ENCODE results near the gene SLC25A23.
"Not testable (repeated sequence)": the region's sequence is repeated elsewhere in the genome, so short reads cannot be mapped to it uniquely, and the experiment has no call there.

The SLC25A23 gene

DNA sequence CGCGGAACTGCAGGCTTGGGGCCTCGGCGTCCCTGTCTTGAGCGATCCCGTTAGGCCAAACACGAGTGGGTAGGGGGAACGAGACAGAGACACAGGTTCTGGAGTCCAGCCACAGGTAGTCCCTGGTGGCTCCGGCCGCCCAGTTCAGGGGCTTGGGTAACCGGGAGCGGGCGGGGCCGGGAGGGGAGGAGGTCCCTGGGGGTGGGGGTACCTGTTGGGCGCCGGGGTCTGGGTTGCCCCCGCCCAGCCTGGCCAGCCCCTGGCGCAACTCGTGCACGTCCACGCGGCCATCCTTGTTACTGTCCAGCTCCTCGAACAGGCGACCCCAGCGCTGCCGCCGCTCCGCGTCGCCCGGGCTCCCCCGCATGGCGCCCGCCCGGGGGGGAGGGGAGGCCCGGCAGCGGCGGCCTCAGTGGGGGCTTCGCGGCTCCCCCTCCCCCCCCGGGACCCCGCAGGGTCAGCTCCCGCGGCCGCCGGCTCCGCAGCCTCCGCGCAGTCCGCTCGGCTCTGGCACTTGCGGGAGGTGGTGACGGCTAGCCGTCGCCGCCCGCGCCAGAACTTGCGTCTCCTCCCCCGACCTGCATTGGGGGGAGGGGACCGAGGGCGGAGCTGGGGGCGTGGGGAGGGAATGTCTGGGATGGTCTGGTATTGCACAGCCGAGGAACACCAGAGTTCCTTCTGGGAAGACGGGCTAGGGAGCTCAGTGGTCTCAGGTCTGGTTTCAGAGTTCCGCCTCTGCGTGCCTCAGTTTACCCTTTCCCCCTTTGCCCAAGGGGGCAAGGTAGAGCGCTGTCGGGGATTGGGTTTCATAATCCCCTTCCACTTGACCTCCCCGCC, at the start of gene SLC25A23:
Gene SLC25A23, minus strand, starts transcription at position 531 of the 837 bp plus-strand sequence. Its CDS starts 164 bp downstream, at position 367.
- DNase-seq: peak; percentile 80

DNA sequence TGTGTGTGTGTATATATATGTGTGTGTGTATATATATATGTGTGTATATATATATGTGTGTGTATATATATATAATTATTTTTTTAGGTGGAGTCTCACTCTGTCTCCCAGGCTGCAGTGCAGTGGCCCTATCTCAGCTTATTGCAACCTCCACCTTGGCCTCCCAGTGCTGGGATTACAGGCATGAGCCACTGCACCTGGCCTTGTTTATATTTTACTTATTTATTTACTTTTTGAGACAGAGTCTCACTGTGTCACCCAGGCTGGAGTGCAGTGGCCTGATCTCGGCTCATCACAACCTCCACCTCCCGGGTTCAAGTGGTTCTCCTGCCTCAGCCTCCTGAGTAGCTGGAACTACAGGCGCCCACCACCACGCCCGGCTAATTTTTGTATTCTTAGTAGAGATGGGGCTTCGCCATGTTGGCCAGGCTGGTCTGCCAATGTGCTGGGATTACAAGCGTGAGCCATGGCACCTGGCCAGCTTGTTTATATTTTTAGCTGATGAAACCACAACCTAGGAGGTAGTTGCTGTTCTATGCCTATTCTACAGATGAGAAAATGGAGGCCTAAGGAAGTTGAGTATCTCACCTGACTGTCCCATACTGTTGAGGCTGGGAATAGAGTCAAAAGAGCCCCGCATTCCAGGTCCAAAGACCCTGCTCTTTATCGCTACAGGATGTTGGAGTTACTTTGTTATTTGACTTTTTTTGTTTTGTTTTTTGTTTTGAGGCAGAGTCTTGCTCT, 48.6 kb upstream of the SLC25A23 start:
- DNase-seq: not testable (repeated sequence)

DNA sequence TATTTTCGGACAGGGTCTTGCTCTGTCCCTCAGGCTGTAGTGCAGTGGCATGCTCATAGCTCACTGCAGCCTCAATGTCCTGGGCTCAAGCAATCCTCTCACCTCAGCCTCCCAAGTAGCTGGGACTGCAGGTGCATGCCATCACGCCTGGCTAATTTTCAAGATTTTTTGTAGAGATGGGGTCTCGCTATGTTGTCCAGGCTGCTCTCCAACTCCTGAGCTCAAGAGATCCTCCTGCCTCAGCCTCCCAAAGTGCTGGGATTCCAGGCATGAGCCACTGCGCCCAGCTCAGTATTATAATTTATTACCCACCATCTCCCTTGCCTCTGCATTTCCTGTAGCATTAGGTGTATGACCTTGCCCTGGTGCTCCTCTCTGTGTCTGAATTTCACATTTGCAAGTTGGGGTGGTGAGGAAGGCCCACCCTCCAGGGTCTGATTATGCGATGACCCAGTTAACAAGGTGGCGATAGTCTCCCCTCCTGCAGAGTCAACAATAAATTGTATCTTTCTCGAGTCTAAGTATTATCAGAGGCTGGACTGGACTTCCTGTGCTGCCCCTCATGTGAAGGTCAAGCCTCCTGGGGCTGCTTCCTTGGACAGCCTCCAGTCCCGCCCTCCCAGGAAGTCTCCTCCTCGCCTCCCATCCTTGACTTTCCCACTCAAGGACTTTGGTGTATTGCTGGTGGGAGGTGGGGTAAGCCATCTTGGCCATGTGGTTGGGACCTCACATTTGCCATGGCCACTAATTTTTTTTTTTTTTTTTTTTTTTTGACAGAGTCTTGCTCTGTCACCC, 44.0 kb upstream of the SLC25A23 start:
- no peak for DNase-seq

DNA sequence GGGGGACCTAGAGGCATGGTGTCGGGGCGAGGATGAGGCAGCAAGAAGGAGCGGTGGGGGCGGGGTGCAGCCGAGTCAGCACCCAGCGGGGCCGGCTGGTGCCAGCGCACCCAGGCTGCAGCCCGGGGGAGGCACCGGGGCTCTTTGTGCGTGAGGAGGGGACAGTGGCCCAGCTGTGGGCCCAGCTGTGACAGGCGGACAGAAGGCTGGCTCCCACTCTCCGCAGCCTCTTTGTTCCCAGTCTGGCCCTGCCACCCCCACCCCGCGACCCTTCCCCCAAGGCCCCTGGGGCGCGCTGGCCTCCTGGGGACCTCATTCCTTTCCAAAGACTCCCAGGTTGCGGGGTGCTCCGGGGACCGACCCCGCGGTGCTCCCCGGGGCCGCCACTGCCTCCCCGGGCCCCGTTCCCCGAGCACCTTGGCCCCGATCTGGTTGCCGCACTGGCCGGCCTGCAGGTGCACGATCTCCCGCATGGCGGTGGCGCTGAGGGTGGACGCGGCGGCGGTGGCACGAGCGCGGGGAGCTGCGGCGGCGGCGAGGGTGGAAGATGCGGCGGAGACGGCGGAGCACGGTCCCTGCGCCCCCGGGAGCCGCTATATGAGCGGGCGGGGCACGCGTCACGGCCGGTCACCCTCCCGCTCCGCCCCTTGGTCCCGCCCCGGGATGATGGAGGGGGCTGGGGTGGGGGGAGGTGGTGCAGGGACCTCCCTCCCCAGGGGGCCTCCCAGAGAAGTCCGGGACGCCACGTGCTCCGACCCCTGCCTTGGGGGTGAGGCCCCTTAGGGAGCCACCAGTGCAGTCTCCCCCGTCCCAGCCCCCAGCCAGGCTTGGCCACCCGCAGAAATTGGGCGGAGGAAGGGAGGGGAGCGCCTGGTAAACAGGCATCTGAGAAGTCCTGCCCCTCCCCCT, 42.4 kb upstream of the SLC25A23 start, which contains the start of gene TUBB4A:
Gene TUBB4A, minus strand, starts transcription at position 570 of the 909 bp plus-strand sequence. Its CDS starts 97 bp downstream, at position 473.
- DNase-seq: peak; percentile 33

DNA sequence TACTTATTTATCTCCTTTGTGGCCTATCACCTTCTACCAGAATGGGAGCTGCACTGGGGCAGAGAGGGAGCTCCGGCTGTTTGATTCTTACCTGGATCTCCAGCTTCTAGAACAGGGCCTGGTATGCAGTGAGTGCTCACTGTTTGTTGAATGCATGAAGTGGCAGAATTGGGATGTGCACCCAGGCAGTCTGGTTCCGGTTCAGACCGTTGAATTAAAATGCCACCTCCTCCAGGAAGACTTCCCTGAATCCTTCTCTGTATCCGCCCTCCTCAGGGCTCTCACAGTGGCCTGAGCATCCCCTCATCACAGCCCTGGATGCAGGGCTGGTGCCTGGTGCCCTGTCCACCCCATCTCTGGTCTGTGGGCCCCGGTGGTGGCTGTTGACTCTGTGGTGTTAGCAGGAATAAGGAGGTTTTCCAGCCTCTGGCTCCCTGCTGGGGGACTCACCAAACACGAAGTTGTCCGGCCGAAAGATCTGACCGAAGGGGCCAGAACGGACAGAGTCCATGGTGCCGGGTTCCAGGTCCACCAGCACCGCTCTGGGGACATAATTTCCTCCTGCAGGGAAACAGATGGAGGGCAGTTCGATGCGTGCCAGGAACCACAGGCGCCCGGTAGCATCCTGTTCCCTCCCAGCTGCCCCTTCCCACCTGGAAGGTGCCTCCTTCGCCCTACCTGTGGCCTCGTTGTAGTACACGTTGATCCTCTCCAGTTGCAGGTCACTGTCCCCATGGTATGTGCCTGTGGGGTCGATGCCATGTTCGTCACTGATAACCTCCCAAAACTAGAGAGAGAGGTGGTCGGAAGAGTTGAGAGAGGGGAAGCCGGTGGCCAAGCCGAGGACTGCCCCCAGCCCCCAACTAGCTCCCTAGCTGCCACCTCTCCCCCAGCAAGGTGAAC, 41.5 kb upstream of the SLC25A23 start:
- no peak for DNase-seq

DNA sequence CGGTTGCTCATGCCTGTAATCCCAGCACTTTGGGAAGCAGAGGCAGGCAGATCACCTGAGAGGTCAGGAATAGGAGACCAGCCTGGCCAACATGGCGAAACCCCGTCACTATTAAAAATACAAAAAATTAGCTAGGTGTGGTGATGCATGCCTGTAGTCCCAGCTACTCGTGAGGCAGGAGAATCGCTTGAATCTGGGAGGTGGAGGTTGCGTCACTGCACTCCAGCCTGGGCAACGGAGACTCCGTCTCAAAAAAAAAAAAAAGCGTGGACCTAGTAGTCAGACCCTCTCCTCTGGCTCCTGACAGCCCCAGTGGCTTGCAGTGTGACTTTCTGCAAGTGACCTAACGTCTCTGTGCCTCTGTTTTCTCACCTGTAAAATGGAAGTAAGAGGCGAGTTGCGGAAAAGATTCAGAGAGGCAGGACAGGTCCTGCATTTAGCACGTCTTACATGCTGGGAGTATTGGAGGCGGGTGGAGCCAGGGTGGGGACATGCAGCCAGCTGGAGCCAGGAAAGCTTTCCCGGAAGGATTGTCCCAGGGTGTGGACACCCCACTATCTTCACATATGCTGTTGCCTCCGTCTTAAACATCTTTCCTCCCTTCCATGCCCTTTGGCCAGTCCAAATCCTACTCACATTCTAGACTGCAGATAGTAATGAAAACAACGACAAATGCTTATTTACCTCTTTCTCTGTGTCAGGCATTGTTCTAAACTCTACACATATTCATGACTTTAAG, 39.6 kb upstream of the SLC25A23 start:
- DNase-seq: no peak

DNA sequence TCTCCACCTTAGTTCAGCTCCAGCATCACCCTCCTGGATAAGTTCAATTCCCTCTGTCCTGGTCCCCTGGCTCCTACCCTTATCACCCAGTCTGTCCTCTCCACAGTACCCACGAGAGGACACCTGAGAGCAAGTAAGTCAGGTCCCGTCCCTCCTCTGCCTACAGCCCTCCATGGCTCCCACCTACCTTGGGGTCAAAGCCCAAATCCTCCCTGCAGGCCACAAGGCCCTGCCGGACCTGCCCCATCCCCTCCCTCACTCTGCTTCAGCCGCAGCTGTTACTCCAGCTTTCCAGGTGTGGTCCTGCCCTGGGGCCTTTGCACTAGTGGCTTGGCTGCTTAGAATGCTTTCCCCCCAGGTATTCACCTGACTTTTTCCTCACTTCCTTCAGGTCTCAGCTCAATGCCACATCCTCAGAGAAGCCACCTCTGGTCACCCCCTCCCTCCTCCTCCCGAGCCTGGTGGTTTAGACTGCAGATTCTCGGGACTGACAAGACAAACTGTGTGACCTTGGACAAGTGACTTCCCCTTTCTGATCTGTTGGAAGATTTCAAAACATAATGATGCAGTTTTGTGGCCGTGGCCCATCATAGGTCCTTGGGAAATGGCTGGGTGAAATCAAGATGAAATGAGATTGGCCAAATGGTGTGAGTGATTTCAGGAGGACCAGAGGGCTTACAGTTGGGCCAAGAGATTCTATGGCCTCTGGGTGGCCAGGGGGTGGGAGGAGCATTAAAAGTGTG, 38.9 kb upstream of the SLC25A23 start:
- no peak for DNase-seq

DNA sequence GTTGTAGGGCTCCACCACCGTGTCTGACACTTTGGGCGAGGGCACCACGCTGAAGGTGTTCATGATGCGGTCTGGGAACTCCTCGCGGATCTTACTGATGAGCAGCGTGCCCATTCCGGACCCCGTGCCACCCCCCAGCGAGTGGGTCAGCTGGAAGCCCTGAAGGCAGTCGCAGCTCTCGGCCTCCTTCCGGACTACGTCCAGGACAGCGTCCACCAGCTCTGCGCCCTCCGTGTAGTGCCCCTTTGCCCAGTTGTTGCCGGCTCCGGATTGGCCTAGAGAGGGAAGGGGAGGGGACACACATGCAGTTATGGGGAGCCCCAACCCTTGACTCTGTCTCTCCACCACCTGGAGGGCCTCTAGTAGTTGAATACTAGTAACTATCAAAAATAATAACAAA, 36.4 kb upstream of the SLC25A23 start:
- DNase-seq: no peak

DNA sequence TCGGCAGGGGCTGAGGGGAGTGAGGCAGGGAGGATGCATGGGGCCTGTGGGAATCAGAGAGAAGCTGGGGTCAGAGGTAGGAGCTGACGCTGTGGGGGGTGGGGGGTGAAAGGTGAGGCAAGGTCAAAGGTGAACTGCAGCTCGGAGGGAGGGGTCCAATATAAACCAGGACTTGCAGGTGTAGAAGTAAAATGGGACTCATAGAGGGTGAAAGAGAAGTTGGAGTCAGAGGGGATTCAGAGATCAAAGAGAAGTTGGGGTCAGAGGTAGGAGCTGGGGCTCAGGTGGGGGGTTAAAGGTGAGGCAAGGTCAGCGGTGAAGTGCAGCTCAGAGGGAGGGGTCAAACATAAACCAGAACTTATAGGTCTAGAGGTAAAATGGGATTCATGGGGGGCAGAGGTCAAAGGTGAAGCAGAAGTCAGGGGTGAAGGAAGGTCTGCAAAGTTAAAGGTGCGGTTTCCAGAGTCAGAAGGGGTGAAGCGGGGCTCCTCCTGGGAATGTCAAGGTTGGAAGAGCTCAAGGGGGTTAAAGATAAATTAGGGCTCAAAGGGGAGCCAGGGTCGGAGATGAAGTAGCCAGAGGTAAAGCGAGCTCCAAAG, 34.9 kb upstream of the SLC25A23 start:
- DNase-seq: no peak

DNA sequence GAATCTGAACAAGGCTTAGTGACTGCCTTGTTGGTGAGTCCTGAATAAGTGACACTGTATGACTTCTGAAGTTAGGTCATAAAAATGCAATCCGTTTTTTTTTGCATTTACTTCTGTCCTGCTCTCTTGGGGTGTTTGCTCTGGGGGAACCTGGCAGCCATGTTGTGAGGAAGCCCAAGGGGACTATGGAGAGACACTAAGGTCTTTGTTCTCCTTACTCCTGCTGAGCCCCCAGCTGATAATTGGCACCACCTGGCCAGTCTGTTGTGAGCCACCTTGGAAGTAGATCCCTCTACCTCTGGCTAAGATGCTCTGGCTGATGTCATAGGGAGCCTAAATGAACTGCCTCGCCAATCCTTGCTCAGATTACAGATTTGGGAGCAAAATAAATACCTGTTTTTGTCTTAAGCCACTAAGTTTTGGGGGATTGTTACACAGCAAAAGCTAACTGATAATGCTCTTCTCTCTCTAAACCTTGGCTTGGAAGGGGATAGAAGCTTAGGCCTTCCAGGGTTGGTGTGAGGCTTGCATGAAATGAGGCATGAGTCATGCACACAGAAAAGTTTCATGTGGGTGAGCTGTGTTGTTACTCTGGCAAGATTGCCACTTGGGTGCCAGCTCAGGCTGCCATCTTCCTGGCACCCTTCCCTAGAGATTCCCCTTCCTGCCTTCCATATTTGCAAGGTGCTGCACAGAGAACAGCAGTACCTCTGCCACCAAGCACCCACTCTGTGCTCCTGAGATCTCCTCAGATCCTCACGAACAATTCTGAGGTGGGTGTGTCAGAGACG, 32.4 kb upstream of the SLC25A23 start:
- no peak for DNase-seq

DNA sequence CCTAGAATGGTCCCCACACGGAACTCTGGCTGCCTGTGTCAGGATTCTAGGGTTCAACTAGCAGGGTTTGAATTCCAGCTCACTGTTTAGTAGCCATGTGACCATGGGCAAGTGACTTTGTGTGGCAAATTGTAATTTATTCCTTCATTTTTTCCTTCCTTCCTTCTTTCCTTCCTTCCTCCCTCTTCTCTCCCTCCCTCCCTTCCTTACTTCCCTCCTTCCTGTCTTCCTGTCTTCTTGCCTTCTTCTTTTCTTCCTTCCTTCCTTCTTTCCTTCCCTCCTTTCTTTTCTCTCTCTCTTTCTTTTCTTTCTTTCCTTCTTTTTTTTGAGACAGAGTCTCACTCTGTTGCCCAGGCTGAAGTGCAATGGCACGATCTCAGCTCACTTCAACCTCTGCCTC, 30.5 kb upstream of the SLC25A23 start:
- no peak for DNase-seq

DNA sequence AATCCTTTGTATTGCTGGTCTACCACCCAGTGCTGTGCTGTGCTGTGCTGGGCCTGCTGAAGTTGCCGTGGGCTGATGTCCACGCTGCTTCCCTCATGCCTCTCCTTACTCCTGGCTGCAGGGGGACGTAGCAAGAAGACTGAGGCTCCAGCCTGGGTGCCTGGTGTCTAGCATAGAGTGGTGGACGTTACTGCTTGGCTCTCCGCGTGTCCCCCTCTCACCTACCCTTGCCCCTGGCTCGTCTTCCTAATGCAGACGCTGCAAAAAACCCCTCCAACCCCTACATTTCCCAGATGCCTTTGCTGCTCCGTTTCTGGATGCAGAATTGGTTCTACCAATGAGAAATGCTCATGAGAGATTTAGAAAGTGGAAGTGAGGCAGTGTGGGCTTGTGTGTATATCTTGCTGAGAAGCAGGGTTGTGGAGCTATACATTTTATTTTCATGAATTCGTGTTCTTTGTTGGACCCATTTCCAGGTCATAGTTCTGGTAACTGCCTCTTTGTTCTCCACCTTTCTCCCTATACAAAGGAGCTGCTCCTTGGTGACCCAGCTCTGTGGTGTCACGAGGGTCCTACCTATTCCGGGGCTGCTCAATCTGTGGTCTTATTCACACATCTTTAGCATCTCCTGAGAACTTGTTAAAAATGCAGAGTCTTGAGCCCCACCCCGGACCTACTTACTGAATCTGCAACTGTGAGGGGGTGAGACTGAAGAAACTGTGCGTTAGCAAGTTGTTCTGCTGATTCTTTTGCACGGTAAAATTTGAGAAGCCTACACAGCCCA, 29.9 kb upstream of the SLC25A23 start:
- peak; percentile 70 for DNase-seq

DNA sequence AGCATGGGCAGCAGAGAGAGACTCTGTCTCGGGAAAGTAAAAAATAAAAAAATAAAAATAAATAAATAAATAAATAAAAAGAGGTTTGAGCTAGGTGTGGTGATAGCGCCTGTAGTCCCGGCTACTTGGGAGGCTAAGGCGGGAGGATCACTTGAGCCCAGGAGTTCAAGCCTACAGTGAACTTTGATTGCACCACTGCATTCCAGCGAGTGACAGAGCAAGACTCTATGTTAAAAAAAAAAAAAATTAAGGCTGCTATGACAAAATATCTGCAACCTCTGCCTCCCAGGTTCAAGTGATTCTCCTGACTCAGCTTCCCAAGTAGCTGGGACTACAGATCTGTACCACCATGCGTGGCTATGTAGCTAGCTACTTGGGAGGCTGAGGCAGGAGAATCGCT, 25.2 kb upstream of the SLC25A23 start:
- no peak for DNase-seq

DNA sequence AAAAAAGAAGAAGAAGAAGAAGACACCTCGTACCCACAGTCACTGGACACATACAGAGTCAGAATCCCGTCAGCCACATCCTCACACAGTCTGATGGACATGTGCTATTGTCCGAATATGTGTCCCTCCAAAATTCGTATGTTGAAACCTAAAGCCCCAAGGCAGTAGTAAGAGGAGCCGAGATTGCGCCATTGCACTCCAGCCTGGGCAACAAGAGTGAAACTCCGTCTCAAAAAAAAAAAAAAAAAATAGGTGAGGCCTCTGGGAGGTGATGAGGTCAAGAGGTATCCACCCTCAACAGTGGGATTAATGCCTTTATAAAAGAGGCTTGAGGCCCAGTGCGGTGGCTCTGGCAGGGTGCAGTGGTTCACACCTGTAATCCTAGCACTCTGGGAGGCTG, 24.6 kb upstream of the SLC25A23 start:
- no peak for DNase-seq

DNA sequence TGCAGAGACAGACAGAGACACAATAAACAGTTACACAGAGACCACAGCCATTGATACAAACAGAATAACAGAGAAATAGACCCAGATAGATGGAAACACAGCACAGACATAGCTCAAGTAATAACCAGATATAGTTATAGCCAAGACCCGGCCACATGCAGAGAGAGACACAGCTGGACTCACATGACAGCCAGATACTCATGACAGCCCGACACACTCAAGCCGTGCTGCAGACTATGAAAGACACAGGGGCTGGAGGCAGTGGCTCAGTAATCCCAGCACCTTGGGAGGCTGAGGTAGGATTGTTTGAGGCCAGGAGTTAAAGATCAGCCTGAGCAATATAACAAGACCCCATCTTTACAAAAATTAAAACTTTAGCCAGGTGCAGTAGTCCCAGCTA, 23.6 kb upstream of the SLC25A23 start:
- no peak for DNase-seq

DNA sequence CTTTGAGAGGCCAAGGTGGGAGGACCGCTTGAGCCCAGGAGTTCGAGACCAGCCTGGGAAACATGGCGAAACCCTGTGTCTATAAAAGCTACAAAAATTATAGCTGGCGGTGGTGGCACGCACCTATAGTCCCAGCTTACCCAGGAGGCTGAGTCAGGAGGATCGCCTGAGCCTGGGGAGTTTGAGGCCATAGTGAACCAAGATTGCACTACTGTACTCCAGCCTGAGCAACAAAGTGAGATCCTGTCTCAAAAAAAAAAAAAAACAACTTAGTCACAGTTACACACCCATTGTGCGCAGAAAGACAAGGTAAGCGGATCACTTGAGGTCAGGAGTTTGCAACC, 22.7 kb upstream of the SLC25A23 start:
- DNase-seq: no peak

DNA sequence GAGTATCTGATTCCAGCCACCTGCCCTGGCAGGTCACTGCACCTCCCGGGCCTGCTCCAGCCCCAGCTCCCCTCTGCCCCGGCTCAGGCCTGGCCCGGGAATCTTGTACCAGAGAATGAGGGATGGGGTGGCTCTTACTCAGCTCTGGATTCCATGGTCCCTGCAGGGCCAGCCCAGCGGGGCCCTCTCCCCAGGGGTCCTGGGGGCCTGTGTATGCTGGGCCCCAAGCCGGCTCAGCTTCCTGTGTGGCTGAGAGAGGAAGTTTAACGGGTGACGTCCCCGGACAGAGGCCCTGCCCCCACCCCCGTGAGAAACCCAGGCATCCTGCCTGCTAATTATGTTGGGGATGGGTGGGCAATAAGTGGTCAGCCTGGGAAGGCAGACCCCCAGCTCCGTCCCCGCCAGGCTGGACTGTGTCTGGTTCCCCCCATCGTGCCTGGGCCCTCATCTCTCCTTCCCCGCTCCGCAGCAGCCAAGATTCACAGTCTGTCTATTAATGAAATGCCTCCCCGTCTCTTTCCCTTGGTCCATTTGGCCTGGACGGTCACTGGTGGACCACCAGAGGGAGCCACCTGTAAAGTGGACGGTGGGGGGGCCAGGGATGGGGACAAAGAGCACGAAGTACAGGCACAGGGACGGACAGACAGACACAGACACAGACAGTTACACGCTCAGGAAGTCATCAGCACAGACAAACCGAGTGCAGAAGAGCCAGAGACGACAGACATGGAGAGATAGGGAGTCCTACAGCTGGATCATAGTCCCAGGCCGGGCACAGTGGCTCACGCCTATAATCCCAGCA, 22.1 kb upstream of the SLC25A23 start, which contains the start of gene DENND1C:
Gene DENND1C, minus strand, starts transcription at position 247 of the 802 bp plus-strand sequence. Its CDS starts 92 bp downstream, at position 155.
- peak; percentile 85 for DNase-seq
